Keratinocyte (primary cell): ENCODE data around the gene FDXACB1. TPM values are rescaled to one million over a fixed set of nuclear protein-coding genes. Genes with fewer than 3 reads are reported as not detected.

Experiments used
- DNase-seq: peaks from one replicate; pipeline ENCODE4 v3.0.0-alpha.2; 2011; ENCODE audit warnings: low read depth, missing footprints, low spot score
- FAIRE-seq: peaks from 2 replicates; lab custom pipeline; 2011; peaks lifted over from hg19 to GRCh38; lab: Jason Lieb, UNC
- H2AFZ ChIP-seq: 2 replicates; pipeline ENCODE4 v1.6.0; 2012; ENCODE audit warnings: low read length, control low read depth, inconsistent platforms; ENCODE audit not compliant: control insufficient read depth
- H3K27ac ChIP-seq: 2 replicates; pipeline ENCODE4 v1.5.1; 2011; ENCODE audit warnings: low read length; ENCODE audit not compliant: control insufficient read depth, insufficient read depth
- H3K27me3 ChIP-seq: 3 replicates; pipeline ENCODE4 v1.6.0; 2011; ENCODE audit warnings: low read length; ENCODE audit not compliant: control insufficient read depth, insufficient read depth; ENCODE audit errors: extremely low read depth
- H3K36me3 ChIP-seq, 2 experiments: 2 replicates in 1 of 2; 3 replicates in 1 of 2; pipeline ENCODE4 v1.5.1; 2011; ENCODE audit warnings: low read length in 2 of 2, mild to moderate bottlenecking in 1 of 2; ENCODE audit not compliant: control insufficient read depth in 2 of 2, insufficient read depth in 2 of 2; ENCODE audit errors: extremely low read depth in 1 of 2
- H3K4me1 ChIP-seq: 3 replicates; pipeline ENCODE4 v1.5.1; 2011; ENCODE audit warnings: low read length; ENCODE audit not compliant: control insufficient read depth, insufficient read depth; ENCODE audit errors: extremely low read depth
- H3K4me2 ChIP-seq: 3 replicates; pipeline ENCODE4 v1.6.0; 2011; ENCODE audit warnings: low read depth, low read length; ENCODE audit not compliant: control insufficient read depth, insufficient read depth; ENCODE audit errors: extremely low read depth
- H3K4me3 ChIP-seq, 3 experiments: fragments of 200-600 bp in 1 of 3; sonication (generic) in 1 of 3; 2 replicates in 2 of 3; 3 replicates in 1 of 3; pipeline ENCODE4 v1.5.1; 2011 to 2016; ENCODE audit warnings: low read length in 3 of 3, mild to moderate bottlenecking in 3 of 3, control low read depth in 2 of 3, inconsistent platforms in 1 of 3, low read depth in 1 of 3, mixed read lengths in 1 of 3, mixed run types in 1 of 3, moderate library complexity in 1 of 3; ENCODE audit not compliant: control insufficient read depth in 2 of 3, insufficient read depth in 2 of 3; ENCODE audit errors: extremely low read depth in 1 of 3
- H3K79me2 ChIP-seq: 2 replicates; pipeline ENCODE4 v1.6.0; 2012; ENCODE audit warnings: low read length; ENCODE audit not compliant: control insufficient read depth, insufficient read depth
- H3K9ac ChIP-seq: 3 replicates; pipeline ENCODE4 v1.6.0; 2011; ENCODE audit warnings: low read length; ENCODE audit not compliant: control insufficient read depth, insufficient read depth; ENCODE audit errors: extremely low read depth
- H3K9me1 ChIP-seq: 3 replicates; pipeline ENCODE4 v1.6.0; 2011; ENCODE audit warnings: low read length; ENCODE audit not compliant: control insufficient read depth, insufficient read depth; ENCODE audit errors: extremely low read depth
- H3K9me3 ChIP-seq: 2 replicates; pipeline ENCODE4 v1.5.1; 2012; ENCODE audit warnings: low read depth, low read length; ENCODE audit not compliant: control insufficient read depth
- H4K20me1 ChIP-seq: 3 replicates; pipeline ENCODE4 v1.6.0; 2011; ENCODE audit warnings: low read length; ENCODE audit not compliant: control insufficient read depth, insufficient read depth; ENCODE audit errors: extremely low read depth
- EZH2 ChIP-seq: IDR thresholded peaks from one replicate; pipeline ENCODE4 v1.6.1; 2012; ENCODE audit warnings: inconsistent platforms, mild to moderate bottlenecking, low read length, moderate library complexity
- dilution Hi-C: fragments of 300-500 bp; cut with MboI; formaldehyde crosslinking; loops from one replicate; pipeline ENCODE4 v1.7.0; 2020; ENCODE audit warnings: low sequenced_read_pairs; ENCODE audit not compliant: extremely low pct_ligation_motif_present
- polyA plus RNA-seq, 5 experiments: library from polyadenylated mRNA; depleted of rRNA in 3 of 5; stranded (reverse) in 3 of 5; stranded (forward) in 1 of 5; unstranded in 1 of 5; fragments of >200 nt; gene quantifications; 1 replicate in 1 of 5; 2 replicates in 3 of 5; 3 replicates in 1 of 5; pipeline versions ENCODE4 v1.2.1 to v1.2.3, GENCODE V29; 2011 to 2012; ENCODE audit warnings: missing spikeins in 2 of 5, low read depth in 1 of 5, low replicate concordance in 1 of 5
- TF ChIP-seq, protein P1 (sequence below), 3 experiments: IDR thresholded peaks in 1 of 3; conservative IDR thresholded peaks in 1 of 3; optimal IDR thresholded peaks in 1 of 3; 2 replicates in 2 of 3; 3 replicates in 1 of 3; pipeline versions ENCODE3 to v1.5.1; 2011; ENCODE audit warnings: low read length in 3 of 3, mild to moderate bottlenecking in 3 of 3, moderate library complexity in 2 of 3, control low read depth in 1 of 3, inconsistent platforms in 1 of 3; ENCODE audit not compliant: insufficient read depth in 2 of 3; ENCODE audit errors: extremely low read depth in 1 of 3

Gene FDXACB1
- polyA plus RNA-seq, 1 donor (not counting 4 experiments of a cell fraction or from before 2014, with no cell fraction given), result 2.9 TPM

DNA sequence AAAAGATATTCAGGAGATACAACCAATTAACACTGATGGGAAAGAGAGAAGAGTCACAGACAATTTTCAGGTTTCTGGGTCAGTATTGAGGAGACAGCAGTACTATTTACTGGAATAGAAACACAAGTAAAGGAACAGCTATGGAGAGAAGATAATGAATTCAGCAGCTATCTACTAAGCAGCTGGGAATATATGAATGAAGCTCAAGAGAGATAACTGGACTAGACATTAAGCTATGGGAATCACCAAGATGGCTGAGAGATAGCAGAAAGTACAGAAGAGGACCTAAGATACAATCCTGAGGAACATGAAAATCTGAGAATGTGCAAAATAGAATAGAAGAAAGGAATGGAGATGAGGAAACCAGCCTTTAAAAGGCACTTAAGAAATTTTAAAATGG, 23.5 kb downstream of the FDXACB1 start:
- no peaks in the 10 kb centered on the region for H3K9me3 ChIP-seq
- TF ChIP-seq, protein P1, sequence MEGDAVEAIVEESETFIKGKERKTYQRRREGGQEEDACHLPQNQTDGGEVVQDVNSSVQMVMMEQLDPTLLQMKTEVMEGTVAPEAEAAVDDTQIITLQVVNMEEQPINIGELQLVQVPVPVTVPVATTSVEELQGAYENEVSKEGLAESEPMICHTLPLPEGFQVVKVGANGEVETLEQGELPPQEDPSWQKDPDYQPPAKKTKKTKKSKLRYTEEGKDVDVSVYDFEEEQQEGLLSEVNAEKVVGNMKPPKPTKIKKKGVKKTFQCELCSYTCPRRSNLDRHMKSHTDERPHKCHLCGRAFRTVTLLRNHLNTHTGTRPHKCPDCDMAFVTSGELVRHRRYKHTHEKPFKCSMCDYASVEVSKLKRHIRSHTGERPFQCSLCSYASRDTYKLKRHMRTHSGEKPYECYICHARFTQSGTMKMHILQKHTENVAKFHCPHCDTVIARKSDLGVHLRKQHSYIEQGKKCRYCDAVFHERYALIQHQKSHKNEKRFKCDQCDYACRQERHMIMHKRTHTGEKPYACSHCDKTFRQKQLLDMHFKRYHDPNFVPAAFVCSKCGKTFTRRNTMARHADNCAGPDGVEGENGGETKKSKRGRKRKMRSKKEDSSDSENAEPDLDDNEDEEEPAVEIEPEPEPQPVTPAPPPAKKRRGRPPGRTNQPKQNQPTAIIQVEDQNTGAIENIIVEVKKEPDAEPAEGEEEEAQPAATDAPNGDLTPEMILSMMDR (optimal IDR thresholded peaks at IDR 0.05 in 1 of 3, IDR thresholded peaks at IDR 0.05 in 1 of 3, conservative IDR thresholded peaks at IDR 0.05 in 1 of 3; ENCODE audit: extremely low read depth in 1 of 3, insufficient read depth in 2 of 3, low read length in 3 of 3), result no peak
- no peak for TF ChIP-seq EZH2
- dilution Hi-C loops, result no loop called here
- H3K79me2 ChIP-seq, result no peaks in the 10 kb centered on the region
- H3K27me3 ChIP-seq, result no peaks in the 10 kb centered on the region
- H3K4me3 ChIP-seq, result no peak overlapping the region
- H4K20me1 ChIP-seq, result no peaks in the 10 kb centered on the region
- no peak overlapping the region for H3K27ac ChIP-seq
- H3K9me1 ChIP-seq, result peaks cover 3% of the 10 kb centered on the region
- DNase-seq (no peak), FAIRE-seq (no peak)
- H3K4me2 ChIP-seq, result no peak overlapping the region
- H3K36me3 ChIP-seq, result peaks cover 0 to 7% of the 10 kb centered on the region in 2 experiments
- no peak overlapping the region for H3K9ac ChIP-seq
- no peak overlapping the region for H2AFZ ChIP-seq
- H3K4me1 ChIP-seq, result no peaks in the 10 kb centered on the region

DNA sequence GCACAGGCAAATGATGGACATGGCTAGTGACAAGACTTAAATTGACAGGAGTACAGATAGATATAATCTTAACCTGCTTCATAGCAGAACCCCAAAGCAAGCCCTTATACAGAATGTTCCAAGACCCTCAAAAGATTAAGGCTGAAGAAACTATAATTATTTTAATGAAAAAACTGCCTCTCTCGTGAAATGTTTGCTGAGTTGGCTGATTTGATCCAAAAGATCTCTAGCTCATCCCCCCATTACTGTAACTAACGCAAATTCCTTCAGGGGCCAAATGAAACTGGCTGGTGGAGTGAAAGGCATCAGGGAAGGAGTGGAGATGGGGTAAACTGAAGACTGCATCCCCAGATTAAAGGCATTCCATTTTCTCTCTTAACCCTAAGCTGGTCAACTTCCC, 26.9 kb downstream of the FDXACB1 start:
- no peak for FAIRE-seq

More for the DNA sequence above, 26.9 kb downstream of the FDXACB1 start:
- no peak overlapping the region for H3K9ac ChIP-seq
- no peak overlapping the region for H3K4me2 ChIP-seq
- H2AFZ ChIP-seq, result no peak overlapping the region
- H3K9me1 ChIP-seq, result peaks cover 3% of the 10 kb centered on the region
- H4K20me1 ChIP-seq, result no peaks in the 10 kb centered on the region
- H3K27me3 ChIP-seq, result no peaks in the 10 kb centered on the region
- no peak for TF ChIP-seq EZH2
- TF ChIP-seq, protein P1 (optimal IDR thresholded peaks at IDR 0.05 in 1 of 3, IDR thresholded peaks at IDR 0.05 in 1 of 3, conservative IDR thresholded peaks at IDR 0.05 in 1 of 3; ENCODE audit: extremely low read depth in 1 of 3, insufficient read depth in 2 of 3, low read length in 3 of 3), result no peak
- H3K79me2 ChIP-seq, result no peaks in the 10 kb centered on the region
- dilution Hi-C loops, result no loop called here
- no peak for DNase-seq
- H3K36me3 ChIP-seq, result peaks cover 0 to 4% of the 10 kb centered on the region in 2 experiments
- H3K4me1 ChIP-seq, result no peaks in the 10 kb centered on the region
- H3K27ac ChIP-seq, result no peak overlapping the region
- H3K4me3 ChIP-seq, result no peak overlapping the region
- H3K9me3 ChIP-seq, result no peaks in the 10 kb centered on the region
